Thyroid gland (tissue), 4 donors: ENCODE measurements around the gene KAT6B. TPM values are rescaled to one million over a fixed set of nuclear protein-coding genes. Genes with fewer than 3 reads are reported as not detected.

Experiments used
- DNase-seq, 2 donors: peaks; one replicate each; pipeline ENCODE4 v3.0.0-alpha.2; 2019
- H3K27ac ChIP-seq, 3 donors: fragments of 200-600 bp; sonication (generic); 1 replicate in 2 of 3; 2 replicates in 1 of 3; pipeline ENCODE4 v1.5.1; 2016 to 2019; ENCODE audit warnings: mild to moderate bottlenecking in 1 of 3, moderate library complexity in 1 of 3
- H3K27me3 ChIP-seq: fragments of 200-600 bp; sonication (generic); one replicate; pipeline ENCODE4 v1.5.1; 2019
- H3K36me3 ChIP-seq, 2 donors: fragments of 200-600 bp; sonication (generic); one replicate each; pipeline ENCODE4 v1.5.1; 2016 to 2019
- H3K4me1 ChIP-seq, 2 donors: fragments of 200-600 bp; sonication (generic); one replicate each; pipeline ENCODE4 v1.5.1; 2017 to 2019
- H3K4me3 ChIP-seq, 3 donors: fragments of 200-600 bp; sonication (generic); replicated peaks in 1 of 3; 1 replicate in 2 of 3; 2 replicates in 1 of 3; pipeline ENCODE4 v1.5.1; 2016; ENCODE audit warnings: mild to moderate bottlenecking in 1 of 3
- H3K9me3 ChIP-seq: fragments of 200-600 bp; sonication (generic); one replicate; pipeline ENCODE4 v1.5.1; 2017
- CTCF ChIP-seq, 6 experiments: fragments of 200-600 bp in 3 of 6; fragments of 450-650 bp in 3 of 6; sonication (generic) in 3 of 6; IDR thresholded peaks; one replicate each; pipeline ENCODE4 v1.5.1; 2016 to 2019; ENCODE audit warnings: antibody characterized with exemption in 6 of 6, mild to moderate bottlenecking in 2 of 6, inconsistent platforms in 1 of 6, moderate library complexity in 1 of 6
- POLR2A ChIP-seq, 2 donors: fragments of 450-650 bp; IDR thresholded peaks; one replicate each; pipeline ENCODE4 v1.6.1; 2017; ENCODE audit warnings: antibody characterized with exemption in 2 of 2, mild to moderate bottlenecking in 2 of 2, moderate library complexity in 1 of 2
- WGBS, 2 donors: methylation state at CpG; one replicate each; pipeline ENCODE4 v1.1.5; 2017; 5-methylcytosine and 5-hydroxymethylcytosine counted together
- intact Hi-C: fragments of 100-400 bp; cut with DNase I; formaldehyde crosslinking; loops from one replicate; pipeline ENCODE4 v1.15.1; 2023
- total RNA-seq, 4 donors: library from RNA; depleted of rRNA; stranded (reverse); fragments of >200 nt; gene quantifications; one replicate each; pipeline ENCODE4 v1.2.3, GENCODE V29; 2016

Gene KAT6B
- total RNA-seq, 4 donors from 2014 or later: 56.5 to 115 (median 76.3) TPM

GRCh38 chr10:74930965-74931364 lies 104.6 kb downstream of the KAT6B start:
- 56 to 58% methylated on average over 3 of the region's 3 CpGs for WGBS, 2 donors
- peaks cover 41 to 49% of the 10 kb centered on the region in 2 donors for H3K4me1 ChIP-seq

GRCh38 chr10:74932648-74933047 lies 106.2 kb downstream of the KAT6B start:
- DNase-seq: peak; percentile 93 to 97
- no peak for TF ChIP-seq CTCF (IDR thresholded peaks at IDR 0.05)
- no peak for TF ChIP-seq POLR2A (IDR thresholded peaks at IDR 0.05)
- H3K4me3 ChIP-seq: no peak overlapping the region
- H3K27me3 ChIP-seq: no peaks in the 10 kb centered on the region
- peak overlapping the region in 2 of 3 donors; percentile 52 to 67 for H3K27ac ChIP-seq
- H3K4me1 ChIP-seq: peaks cover 44 to 46% of the 10 kb centered on the region in 2 donors
- no peaks in the 10 kb centered on the region for H3K9me3 ChIP-seq
- intact Hi-C loops: no loop called here
- no peaks in the 10 kb centered on the region for H3K36me3 ChIP-seq
- 71% methylated on average over 3 of the region's 3 CpGs for WGBS, 2 donors

More at GRCh38 chr10:74930965-74931364, 104.6 kb downstream of the KAT6B start:
- Histone ChIP-seq H3K27ac (peak overlapping the region in 2 of 3 donors; percentile 18 to 27), H3K9me3 (no peaks in the 10 kb centered on the region), H3K4me3 (no peak overlapping the region), H3K27me3 (no peaks in the 10 kb centered on the region), H3K36me3 (no peaks in the 10 kb centered on the region)
- no peak for DNase-seq
- intact Hi-C loops: no loop called here
- TF ChIP-seq CTCF (IDR thresholded peaks at IDR 0.05) (no peak), POLR2A (IDR thresholded peaks at IDR 0.05) (no peak)

- TF ChIP-seq POLR2A (IDR thresholded peaks at IDR 0.05) (no peak), CTCF (IDR thresholded peaks at IDR 0.05) (no peak)
- no peaks in the 10 kb centered on the region for H3K9me3 ChIP-seq
- H3K27me3 ChIP-seq: no peaks in the 10 kb centered on the region
- no peaks in the 10 kb centered on the region for H3K36me3 ChIP-seq
- intact Hi-C loops: no loop called here
- WGBS, 2 donors: 79 to 81% methylated on average over 12 of the region's 12 CpGs
- DNase-seq: no peak
- peaks cover 33 to 34% of the 10 kb centered on the region in 2 donors for H3K4me1 ChIP-seq
- no peak overlapping the region for H3K4me3 ChIP-seq
- no peak overlapping the region for H3K27ac ChIP-seq
Measured at GRCh38 chr10:74934100-74934812, 107.9 kb downstream of the KAT6B start.

- Histone ChIP-seq H3K36me3 (no peaks in the 10 kb centered on the region), H3K27me3 (no peaks in the 10 kb centered on the region), H3K4me1 (peaks cover 25 to 28% of the 10 kb centered on the region in 2 donors), H3K9me3 (no peaks in the 10 kb centered on the region), H3K4me3 (no peak overlapping the region), H3K27ac (no peak overlapping the region)
- DNase-seq: no peak
- intact Hi-C loops: no loop called here
- TF ChIP-seq POLR2A (IDR thresholded peaks at IDR 0.05) (no peak), CTCF (IDR thresholded peaks at IDR 0.05) (no peak)
- WGBS, 2 donors: 38 to 49% methylated on average over 6 of the region's 6 CpGs
Measured at GRCh38 chr10:74936577-74937265, 110.3 kb downstream of the KAT6B start.
